ENCODE measurements around the gene OGFR.

DNA sequence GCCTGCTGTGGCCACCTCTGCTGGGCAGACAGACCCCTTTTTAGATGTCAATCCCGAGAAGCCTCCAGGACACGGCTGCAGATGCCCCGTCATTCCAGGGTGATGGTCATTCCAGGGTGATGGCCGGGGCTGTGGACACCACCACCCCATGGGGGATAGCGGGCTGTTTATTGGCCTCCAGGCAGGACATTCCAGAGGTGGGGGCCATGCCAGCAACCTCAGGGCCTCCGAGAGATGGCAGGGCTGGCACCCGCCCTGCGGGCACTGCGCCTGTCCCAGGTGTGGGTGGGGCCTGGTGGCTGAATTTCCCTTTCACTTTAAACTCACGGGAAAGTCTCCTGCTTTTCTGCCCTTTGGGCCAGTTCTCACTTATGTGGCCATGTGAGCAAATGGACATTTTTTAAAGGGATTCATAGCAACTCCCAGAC lies 26.7 kb downstream of the OGFR start:
- TF ChIP-seq, protein P1, sequence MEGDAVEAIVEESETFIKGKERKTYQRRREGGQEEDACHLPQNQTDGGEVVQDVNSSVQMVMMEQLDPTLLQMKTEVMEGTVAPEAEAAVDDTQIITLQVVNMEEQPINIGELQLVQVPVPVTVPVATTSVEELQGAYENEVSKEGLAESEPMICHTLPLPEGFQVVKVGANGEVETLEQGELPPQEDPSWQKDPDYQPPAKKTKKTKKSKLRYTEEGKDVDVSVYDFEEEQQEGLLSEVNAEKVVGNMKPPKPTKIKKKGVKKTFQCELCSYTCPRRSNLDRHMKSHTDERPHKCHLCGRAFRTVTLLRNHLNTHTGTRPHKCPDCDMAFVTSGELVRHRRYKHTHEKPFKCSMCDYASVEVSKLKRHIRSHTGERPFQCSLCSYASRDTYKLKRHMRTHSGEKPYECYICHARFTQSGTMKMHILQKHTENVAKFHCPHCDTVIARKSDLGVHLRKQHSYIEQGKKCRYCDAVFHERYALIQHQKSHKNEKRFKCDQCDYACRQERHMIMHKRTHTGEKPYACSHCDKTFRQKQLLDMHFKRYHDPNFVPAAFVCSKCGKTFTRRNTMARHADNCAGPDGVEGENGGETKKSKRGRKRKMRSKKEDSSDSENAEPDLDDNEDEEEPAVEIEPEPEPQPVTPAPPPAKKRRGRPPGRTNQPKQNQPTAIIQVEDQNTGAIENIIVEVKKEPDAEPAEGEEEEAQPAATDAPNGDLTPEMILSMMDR (IDR thresholded peaks at IDR 0.05): no peak
- no peak for TF ChIP-seq POLR2A (IDR thresholded peaks at IDR 0.05)

Data from adrenal gland (tissue), 5 donors.